NCI-H748 (cell line): ENCODE data around the gene C6orf58.

Experiments used
- DNase-seq: peaks from one replicate; lab custom pipeline; 2025; ENCODE audit not compliant: unreplicated experiment; lab: John Stamatoyannopoulos, UW

The C6orf58 gene

GRCh38 chr6:127590344-127590743 lies 13.4 kb downstream of the C6orf58 start:
- DNase-seq: no peak

GRCh38 chr6:127592964-127593363 lies 16.0 kb downstream of the C6orf58 start:
- DNase-seq: peak; percentile 61

DNA sequence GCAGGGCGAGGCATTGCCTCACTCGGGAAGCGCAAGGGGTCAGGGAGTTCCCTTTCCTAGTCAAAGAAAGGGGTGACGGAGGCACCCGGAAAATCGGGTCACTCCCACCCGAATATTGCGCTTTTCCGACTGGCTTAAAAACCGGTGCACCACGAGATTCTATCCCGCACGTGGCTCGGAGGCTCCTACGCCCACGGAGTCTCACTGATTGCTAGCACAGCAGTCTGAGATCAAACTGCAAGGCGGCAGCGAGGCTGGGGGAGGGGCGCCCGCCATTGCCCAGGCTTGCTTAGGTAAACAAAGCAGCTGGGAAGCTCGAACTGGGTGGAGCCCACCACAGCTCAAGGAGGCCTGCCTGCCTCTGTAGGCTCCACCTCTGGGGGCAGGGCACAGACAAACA lies 16.5 kb downstream of the C6orf58 start:
- DNase-seq: peak; percentile 13

GRCh38 chr6:127606131-127606562 lies 29.2 kb downstream of the C6orf58 start:
- DNase-seq: peak; percentile 67

DNA sequence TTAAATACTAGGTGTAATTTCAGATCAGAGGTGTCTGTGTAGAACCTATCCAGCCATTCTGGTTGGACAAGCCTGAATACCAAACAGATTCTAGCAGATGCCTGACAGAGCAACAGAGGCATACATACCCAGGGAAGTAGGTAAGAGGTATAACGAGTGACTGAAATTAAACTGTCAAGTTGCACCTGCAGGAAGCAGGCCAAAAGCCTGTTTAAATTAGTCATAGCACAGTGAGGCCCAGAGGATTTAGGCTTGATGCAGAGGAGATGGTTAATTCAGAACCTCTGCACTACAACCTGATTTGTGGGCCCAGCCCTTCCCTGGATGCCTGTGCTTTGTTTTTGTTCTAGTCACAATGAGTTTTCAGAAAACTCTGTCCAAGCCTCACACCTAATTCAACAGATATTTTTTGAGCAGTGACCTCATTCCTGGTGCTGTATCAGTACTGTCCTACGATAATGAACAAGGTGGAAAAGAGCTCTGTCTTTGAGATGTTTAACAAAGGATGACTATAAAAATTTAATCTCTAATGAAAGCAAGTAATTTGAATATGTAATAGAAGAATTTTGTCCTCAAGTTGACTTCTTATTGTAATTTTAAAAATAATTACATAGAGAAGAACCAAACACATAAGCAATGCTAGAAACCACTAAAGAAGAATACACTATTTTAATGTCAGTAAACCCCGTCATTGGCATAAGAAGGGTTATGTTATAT lies 31.7 kb downstream of the C6orf58 start:
- no peak for DNase-seq

DNA sequence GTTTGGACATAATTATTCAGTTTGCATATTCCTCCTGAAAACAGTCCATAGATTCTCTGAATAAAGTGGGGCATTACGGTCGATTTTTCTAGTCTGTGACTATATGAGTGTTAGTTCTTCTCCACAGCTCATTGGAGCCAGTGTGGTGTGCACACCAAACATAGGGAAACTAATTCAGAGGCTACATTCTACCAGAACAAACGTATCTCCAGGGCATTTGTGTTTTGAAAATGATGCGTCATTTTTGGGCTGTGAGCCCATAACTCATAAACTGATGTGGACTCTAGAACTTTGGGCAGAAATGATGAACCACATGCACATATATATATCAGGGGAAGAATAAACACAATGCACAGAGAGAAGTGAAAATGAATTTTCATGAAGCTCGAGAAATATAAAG lies 41.8 kb downstream of the C6orf58 start:
- no peak for DNase-seq

- no peak for DNase-seq
Measured at GRCh38 chr6:127630800-127631199, 53.8 kb downstream of the C6orf58 start.

DNA sequence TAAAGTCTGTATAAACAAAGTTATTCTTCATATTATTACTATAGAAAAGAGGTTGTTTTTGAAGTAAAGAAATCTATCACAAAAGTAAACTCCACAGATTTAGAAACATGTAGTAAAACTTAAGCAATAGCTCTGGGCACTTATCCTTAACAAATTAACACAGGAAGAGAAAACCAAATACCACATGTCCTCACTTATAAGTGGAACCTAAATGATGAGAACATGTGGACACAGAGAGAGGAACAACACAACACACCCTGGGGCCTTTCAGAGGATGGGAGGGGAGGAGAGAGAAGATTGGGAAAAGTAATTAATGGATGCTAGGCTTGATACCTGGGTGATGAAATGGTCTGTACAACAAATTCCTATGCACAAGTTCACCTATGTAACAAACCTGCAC lies 57.2 kb downstream of the C6orf58 start:
- no peak for DNase-seq

- no peak for DNase-seq
Measured at GRCh38 chr6:127635091-127635490, 58.1 kb downstream of the C6orf58 start.

GRCh38 chr6:127637830-127638409 lies 60.9 kb downstream of the C6orf58 start:
- no peak for DNase-seq
